ENCODE data around the gene DNAAF8. TPM values are rescaled to one million over a fixed set of nuclear protein-coding genes. Genes with fewer than 3 reads are reported as not detected.

The DNAAF8 gene
- total RNA-seq, 1 donor from 2014 or later, result not detected

- peak within 1 kb of the TSS; percentile 93 for H3K4me3 ChIP-seq
- TF ChIP-seq EZH2 (IDR thresholded peaks at IDR 0.05), result no peak
- no peak for TF ChIP-seq EZH2phosphoT487 (IDR thresholded peaks at IDR 0.05)
- TF ChIP-seq CTCF (IDR thresholded peaks at IDR 0.05), result no peak
- peaks cover 17% of the 10 kb centered on the region for H3K79me2 ChIP-seq (ENCODE audit: low read depth)
- no peaks in the 10 kb centered on the region for H3K27me3 ChIP-seq
- peaks cover 21% of the 10 kb centered on the region for H3F3A ChIP-seq (ENCODE audit: low read depth)
- H3K27ac ChIP-seq, result peak within 1 kb of the TSS; percentile 5
- H3K9me3 ChIP-seq (ENCODE audit: low read depth), result no peaks in the 10 kb centered on the region
- Mint-ChIP-seq H3K4me1 (peaks cover 22% of the 10 kb centered on the region), H3K4me3 (peak within 1 kb of the TSS; percentile 87), H3K36me3 (no peaks in the 10 kb centered on the region), H3K9me3 (no peaks in the 10 kb centered on the region), H3K27me3 (ENCODE audit: insufficient read depth, low read depth) (peaks cover 3% of the 10 kb centered on the region), H3K27ac (no peak within 1 kb of the TSS)
- no peaks in the 10 kb centered on the region for H4K20me1 ChIP-seq (ENCODE audit: low read depth)
- H2AFZ ChIP-seq (replicated peaks), result peak within 1 kb of the TSS; percentile 85
- peak; percentile 99 for DNase-seq (ENCODE audit: low spot score)
- H3K4me1 ChIP-seq, result no peaks in the 10 kb centered on the region
- peak within 1 kb of the TSS; percentile 96 for H3K9ac ChIP-seq
- H3K4me2 ChIP-seq, result peak within 1 kb of the TSS; percentile 89
- H3K36me3 ChIP-seq, result no peaks in the 10 kb centered on the region
Observed at GRCh38 chr16:4766875-4767628, 32.7 kb downstream of the DNAAF8 start, which contains the start of gene ZNF500. TSS of gene ZNF500 (minus strand) at chr16:4767162. CDS start at chr16:4765978, 1,184 bp downstream.

GRCh38 chr16:4767872-4768548 lies 33.7 kb downstream of the DNAAF8 start:
- peak overlapping the region; percentile 93 for H3K4me3 ChIP-seq
- no peak overlapping the region for H3K9ac ChIP-seq
- H3K27ac ChIP-seq, result no peak overlapping the region
- H3K27me3 Mint-ChIP-seq (ENCODE audit: insufficient read depth, low read depth), result peaks cover 3% of the 10 kb centered on the region
- peak overlapping the region; percentile 68 for H2AFZ ChIP-seq (replicated peaks)
- H3K4me2 ChIP-seq, result peak overlapping the region; percentile 89
- DNase-seq (ENCODE audit: low spot score), result no peak
- peaks cover 21% of the 10 kb centered on the region for H3F3A ChIP-seq (ENCODE audit: low read depth)
- H3K36me3 ChIP-seq, result no peaks in the 10 kb centered on the region
- no peaks in the 10 kb centered on the region for H3K9me3 ChIP-seq (ENCODE audit: low read depth)
- no peaks in the 10 kb centered on the region for H4K20me1 ChIP-seq (ENCODE audit: low read depth)
- peak overlapping the region; percentile 90 for H3K27ac Mint-ChIP-seq
- no peaks in the 10 kb centered on the region for H3K27me3 ChIP-seq
- peaks cover 22% of the 10 kb centered on the region for H3K4me1 Mint-ChIP-seq
- H3K36me3 Mint-ChIP-seq, result no peaks in the 10 kb centered on the region
- no peaks in the 10 kb centered on the region for H3K4me1 ChIP-seq
- H3K79me2 ChIP-seq (ENCODE audit: low read depth), result peaks cover 17% of the 10 kb centered on the region
- no peaks in the 10 kb centered on the region for H3K9me3 Mint-ChIP-seq
- TF ChIP-seq EZH2phosphoT487 (IDR thresholded peaks at IDR 0.05), result no peak
- TF ChIP-seq CTCF (IDR thresholded peaks at IDR 0.05), result no peak
- no peak for TF ChIP-seq EZH2 (IDR thresholded peaks at IDR 0.05)
- peak overlapping the region; percentile 86 for H3K4me3 Mint-ChIP-seq

- TF ChIP-seq EZH2 (IDR thresholded peaks at IDR 0.05) (no peak), EZH2phosphoT487 (IDR thresholded peaks at IDR 0.05) (no peak), CTCF (IDR thresholded peaks at IDR 0.05) (no peak)
- H3K9me3 Mint-ChIP-seq, result no peaks in the 10 kb centered on the region
Observed at GRCh38 chr16:4768549-4769305, 34.4 kb downstream of the DNAAF8 start.

More at GRCh38 chr16:4768549-4769305, 34.4 kb downstream of the DNAAF8 start:
- Mint-ChIP-seq H3K36me3 (no peaks in the 10 kb centered on the region), H3K4me1 (peaks cover 22% of the 10 kb centered on the region), H3K27ac (peak overlapping the region; percentile 90), H3K27me3 (ENCODE audit: insufficient read depth, low read depth) (peaks cover 3% of the 10 kb centered on the region), H3K4me3 (peak overlapping the region; percentile 86)
- Histone ChIP-seq H3K4me2 (peak overlapping the region; percentile 77), H3K4me3 (peak overlapping the region; percentile 49), H3K27me3 (no peaks in the 10 kb centered on the region), H3K79me2 (ENCODE audit: low read depth) (peaks cover 17% of the 10 kb centered on the region), H3K9ac (no peak overlapping the region), H2AFZ (replicated peaks) (peak overlapping the region; percentile 68), H3K27ac (no peak overlapping the region), H3K9me3 (ENCODE audit: low read depth) (no peaks in the 10 kb centered on the region), H3K4me1 (no peaks in the 10 kb centered on the region), H3K36me3 (no peaks in the 10 kb centered on the region), H3F3A (ENCODE audit: low read depth) (peaks cover 21% of the 10 kb centered on the region), H4K20me1 (ENCODE audit: low read depth) (no peaks in the 10 kb centered on the region)
- DNase-seq (ENCODE audit: low spot score), result peak; percentile 98

All from neural progenitor cell (in vitro differentiated cells).